Measurements from ENCODE around the gene GULP1.

Gene GULP1

GRCh38 chr2:188379748-188380147 is 88.1 kb downstream of the GULP1 start:
- Histone ChIP-seq H3K9me3 (replicated peaks in 1 of 2; ENCODE audit: control insufficient read depth in 2 of 2, insufficient read depth in 1 of 2, low read depth in 1 of 2, low read length in 2 of 2) (peaks cover 0 to 22% of the 10 kb centered on the region in 2 donors), H2BK5ac (ENCODE audit: low read length) (no peak overlapping the region), H2AFZ (ENCODE audit: low read length) (no peak overlapping the region), H3K27ac (replicated peaks; ENCODE audit: low read length) (no peak overlapping the region), H2AK5ac (ENCODE audit: low read depth, low read length) (no peak overlapping the region), H3K4ac (ENCODE audit: low read length) (no peak overlapping the region), H3K23ac (ENCODE audit: low read depth, low read length, poor library complexity) (no peak overlapping the region), H3K18ac (ENCODE audit: low read length) (no peak overlapping the region), H3K4me3 (ENCODE audit: low read length in 2 of 2) (no peak overlapping the region), H2BK12ac (ENCODE audit: low read length) (no peak overlapping the region), H3K4me2 (ENCODE audit: insufficient read depth, low read length, poor library complexity, severe bottlenecking) (no peak overlapping the region), H4K8ac (ENCODE audit: low read depth, low read length) (no peak overlapping the region), H3K9ac (ENCODE audit: low read depth, low read length, poor library complexity) (no peak overlapping the region), H3K27me3 (ENCODE audit: control insufficient read depth in 3 of 3, insufficient read depth in 3 of 3, low read depth in 1 of 3, low read length in 3 of 3) (no peaks in the 10 kb centered on the region), H3K36me3 (replicated peaks in 1 of 2; ENCODE audit: control insufficient read depth in 2 of 2, insufficient read depth in 2 of 2, low read length in 2 of 2) (peaks cover 4 to 15% of the 10 kb centered on the region in 2 donors), H2BK15ac (ENCODE audit: low read length) (no peak overlapping the region), H3K79me1 (ENCODE audit: low read depth, low read length) (no peaks in the 10 kb centered on the region), H2BK120ac (ENCODE audit: low read depth, low read length) (no peak overlapping the region), H3K4me1 (ENCODE audit: control insufficient read depth in 2 of 2, insufficient read depth in 1 of 2, low read depth in 1 of 2, low read length in 2 of 2) (no peaks in the 10 kb centered on the region), H4K91ac (ENCODE audit: low read depth, low read length, poor library complexity) (no peak overlapping the region), H3K14ac (ENCODE audit: low read length) (no peak overlapping the region)
- DNase-seq (ENCODE audit: low spot score), result no peak
- WGBS, 2 donors (ENCODE audit: extremely low coverage in 2 of 2, insufficient read length in 2 of 2, insufficient replicate concordance in 1 of 2), result no CpG with 5 or more reads among the region's 3 CpGs

GRCh38 chr2:188380280-188380679 is 88.6 kb downstream of the GULP1 start:
- H3K36me3 ChIP-seq (replicated peaks in 1 of 2; ENCODE audit: control insufficient read depth in 2 of 2, insufficient read depth in 2 of 2, low read length in 2 of 2), result peaks cover 5 to 20% of the 10 kb centered on the region in 2 donors
- no peaks in the 10 kb centered on the region for H3K27me3 ChIP-seq (ENCODE audit: control insufficient read depth in 3 of 3, insufficient read depth in 3 of 3, low read depth in 1 of 3, low read length in 3 of 3)
- no peak overlapping the region for H4K91ac ChIP-seq (ENCODE audit: low read depth, low read length, poor library complexity)
- H4K8ac ChIP-seq (ENCODE audit: low read depth, low read length), result no peak overlapping the region
- no peak overlapping the region for H2BK120ac ChIP-seq (ENCODE audit: low read depth, low read length)
- no peak overlapping the region for H3K4me3 ChIP-seq (ENCODE audit: low read length in 2 of 2)
- H3K4me2 ChIP-seq (ENCODE audit: insufficient read depth, low read length, poor library complexity, severe bottlenecking), result no peak overlapping the region
- no peak overlapping the region for H3K4ac ChIP-seq (ENCODE audit: low read length)
- no peak overlapping the region for H3K23ac ChIP-seq (ENCODE audit: low read depth, low read length, poor library complexity)
- H3K79me1 ChIP-seq (ENCODE audit: low read depth, low read length), result no peaks in the 10 kb centered on the region
- no peaks in the 10 kb centered on the region for H3K4me1 ChIP-seq (ENCODE audit: control insufficient read depth in 2 of 2, insufficient read depth in 1 of 2, low read depth in 1 of 2, low read length in 2 of 2)
- H3K27ac ChIP-seq (replicated peaks; ENCODE audit: low read length), result no peak overlapping the region
- H2BK12ac ChIP-seq (ENCODE audit: low read length), result no peak overlapping the region
- no peak for DNase-seq (ENCODE audit: low spot score)
- H3K9me3 ChIP-seq (replicated peaks in 1 of 2; ENCODE audit: control insufficient read depth in 2 of 2, insufficient read depth in 1 of 2, low read depth in 1 of 2, low read length in 2 of 2), result peaks cover 0 to 27% of the 10 kb centered on the region in 2 donors
- H3K18ac ChIP-seq (ENCODE audit: low read length), result no peak overlapping the region
- H2AFZ ChIP-seq (ENCODE audit: low read length), result no peak overlapping the region
- no peak overlapping the region for H2BK5ac ChIP-seq (ENCODE audit: low read length)
- no peak overlapping the region for H2BK15ac ChIP-seq (ENCODE audit: low read length)
- no CpG with 5 or more reads among the region's 2 CpGs for WGBS, 2 donors (ENCODE audit: extremely low coverage in 2 of 2, insufficient read length in 2 of 2, insufficient replicate concordance in 1 of 2)
- no peak overlapping the region for H3K14ac ChIP-seq (ENCODE audit: low read length)
- H2AK5ac ChIP-seq (ENCODE audit: low read depth, low read length), result no peak overlapping the region
- no peak overlapping the region for H3K9ac ChIP-seq (ENCODE audit: low read depth, low read length, poor library complexity)

GRCh38 chr2:188381614-188382013 is 89.9 kb downstream of the GULP1 start:
- H3K27ac ChIP-seq (replicated peaks; ENCODE audit: low read length), result no peak overlapping the region

GRCh38 chr2:188382107-188382506 is 90.4 kb downstream of the GULP1 start:
- WGBS, 2 donors (ENCODE audit: extremely low coverage in 2 of 2, insufficient read length in 2 of 2, insufficient replicate concordance in 1 of 2), result no CpG with 5 or more reads among the region's 2 CpGs
- H2BK5ac ChIP-seq (ENCODE audit: low read length), result no peak overlapping the region
- H3K4me1 ChIP-seq (ENCODE audit: control insufficient read depth in 2 of 2, insufficient read depth in 1 of 2, low read depth in 1 of 2, low read length in 2 of 2), result no peaks in the 10 kb centered on the region
- no peak overlapping the region for H3K4ac ChIP-seq (ENCODE audit: low read length)
- H4K8ac ChIP-seq (ENCODE audit: low read depth, low read length), result no peak overlapping the region
- H2AFZ ChIP-seq (ENCODE audit: low read length), result no peak overlapping the region
- no peak for DNase-seq (ENCODE audit: low spot score)
- no peaks in the 10 kb centered on the region for H3K27me3 ChIP-seq (ENCODE audit: control insufficient read depth in 3 of 3, insufficient read depth in 3 of 3, low read depth in 1 of 3, low read length in 3 of 3)
- no peak overlapping the region for H2BK12ac ChIP-seq (ENCODE audit: low read length)
- H3K36me3 ChIP-seq (replicated peaks in 1 of 2; ENCODE audit: control insufficient read depth in 2 of 2, insufficient read depth in 2 of 2, low read length in 2 of 2), result peaks cover 10 to 38% of the 10 kb centered on the region in 2 donors
- H3K23ac ChIP-seq (ENCODE audit: low read depth, low read length, poor library complexity), result no peak overlapping the region
- no peak overlapping the region for H4K91ac ChIP-seq (ENCODE audit: low read depth, low read length, poor library complexity)
- H3K9ac ChIP-seq (ENCODE audit: low read depth, low read length, poor library complexity), result no peak overlapping the region
- no peak overlapping the region for H3K4me2 ChIP-seq (ENCODE audit: insufficient read depth, low read length, poor library complexity, severe bottlenecking)
- no peak overlapping the region for H2BK15ac ChIP-seq (ENCODE audit: low read length)
- H3K14ac ChIP-seq (ENCODE audit: low read length), result no peak overlapping the region
- H2AK5ac ChIP-seq (ENCODE audit: low read depth, low read length), result no peak overlapping the region
- H3K27ac ChIP-seq (replicated peaks; ENCODE audit: low read length), result no peak overlapping the region
- no peak overlapping the region for H3K18ac ChIP-seq (ENCODE audit: low read length)
- H3K9me3 ChIP-seq (replicated peaks in 1 of 2; ENCODE audit: control insufficient read depth in 2 of 2, insufficient read depth in 1 of 2, low read depth in 1 of 2, low read length in 2 of 2), result peaks cover 0 to 44% of the 10 kb centered on the region in 2 donors
- H3K79me1 ChIP-seq (ENCODE audit: low read depth, low read length), result no peaks in the 10 kb centered on the region
- no peak overlapping the region for H2BK120ac ChIP-seq (ENCODE audit: low read depth, low read length)
- no peak overlapping the region for H3K4me3 ChIP-seq (ENCODE audit: low read length in 2 of 2)

More at GRCh38 chr2:188381614-188382013, 89.9 kb downstream of the GULP1 start:
- no peak overlapping the region for H2AK5ac ChIP-seq (ENCODE audit: low read depth, low read length)
- H3K4me3 ChIP-seq (ENCODE audit: low read length in 2 of 2), result no peak overlapping the region
- H3K79me1 ChIP-seq (ENCODE audit: low read depth, low read length), result no peaks in the 10 kb centered on the region
- H3K9ac ChIP-seq (ENCODE audit: low read depth, low read length, poor library complexity), result no peak overlapping the region
- H3K23ac ChIP-seq (ENCODE audit: low read depth, low read length, poor library complexity), result no peak overlapping the region
- no peaks in the 10 kb centered on the region for H3K27me3 ChIP-seq (ENCODE audit: control insufficient read depth in 3 of 3, insufficient read depth in 3 of 3, low read depth in 1 of 3, low read length in 3 of 3)
- H4K91ac ChIP-seq (ENCODE audit: low read depth, low read length, poor library complexity), result no peak overlapping the region
- no peak overlapping the region for H2BK120ac ChIP-seq (ENCODE audit: low read depth, low read length)
- no peak overlapping the region for H3K18ac ChIP-seq (ENCODE audit: low read length)
- no peak overlapping the region for H2BK5ac ChIP-seq (ENCODE audit: low read length)
- DNase-seq (ENCODE audit: low spot score), result no peak
- no peak overlapping the region for H2BK12ac ChIP-seq (ENCODE audit: low read length)
- H3K4me2 ChIP-seq (ENCODE audit: insufficient read depth, low read length, poor library complexity, severe bottlenecking), result no peak overlapping the region
- peaks cover 0 to 41% of the 10 kb centered on the region in 2 donors for H3K9me3 ChIP-seq (replicated peaks in 1 of 2; ENCODE audit: control insufficient read depth in 2 of 2, insufficient read depth in 1 of 2, low read depth in 1 of 2, low read length in 2 of 2)
- WGBS, 2 donors (ENCODE audit: extremely low coverage in 2 of 2, insufficient read length in 2 of 2, insufficient replicate concordance in 1 of 2), result no CpG with 5 or more reads among the region's 1 CpG
- H3K4me1 ChIP-seq (ENCODE audit: control insufficient read depth in 2 of 2, insufficient read depth in 1 of 2, low read depth in 1 of 2, low read length in 2 of 2), result no peaks in the 10 kb centered on the region
- no peak overlapping the region for H2BK15ac ChIP-seq (ENCODE audit: low read length)
- no peak overlapping the region for H2AFZ ChIP-seq (ENCODE audit: low read length)
- peaks cover 10 to 33% of the 10 kb centered on the region in 2 donors for H3K36me3 ChIP-seq (replicated peaks in 1 of 2; ENCODE audit: control insufficient read depth in 2 of 2, insufficient read depth in 2 of 2, low read length in 2 of 2)
- no peak overlapping the region for H3K14ac ChIP-seq (ENCODE audit: low read length)
- H3K4ac ChIP-seq (ENCODE audit: low read length), result no peak overlapping the region
- H4K8ac ChIP-seq (ENCODE audit: low read depth, low read length), result no peak overlapping the region

All from neuronal stem cell (in vitro differentiated cells).